ENCODE results near the gene SHC3.

- TF ChIP-seq CTCF (IDR thresholded peaks at IDR 0.05 in 2 of 3, conservative IDR thresholded peaks at IDR 0.05 in 1 of 3; ENCODE audit: borderline replicate concordance in 1 of 3, insufficient read depth in 1 of 3, low read depth in 2 of 3, low read length in 2 of 3) (no peak), CEBPB (IDR thresholded peaks at IDR 0.05; ENCODE audit: low read depth) (no peak), MAX (IDR thresholded peaks at IDR 0.05) (no peak), POLR2A (IDR thresholded peaks at IDR 0.05; ENCODE audit: borderline replicate concordance, extremely low read depth, insufficient read depth, insufficient read length) (no peak), EZH2phosphoT487 (IDR thresholded peaks at IDR 0.05; ENCODE audit: borderline replicate concordance) (no peak), SP1 (IDR thresholded peaks at IDR 0.05; ENCODE audit: low read depth) (no peak), ZNF274 (IDR thresholded peaks at IDR 0.05; ENCODE audit: low read depth, low read length) (no peak), EZH2 (IDR thresholded peaks at IDR 0.05) (no peak), TCF7L2 (IDR thresholded peaks at IDR 0.05; ENCODE audit: borderline replicate concordance, extremely low read depth, insufficient read depth, insufficient read length) (no peak), REST (IDR thresholded peaks at IDR 0.05; ENCODE audit: low read depth) (no peak), EGR1 (IDR thresholded peaks at IDR 0.05; ENCODE audit: low read depth) (no peak), RAD21 (IDR thresholded peaks at IDR 0.05; ENCODE audit: low read depth) (no peak), ZBTB33 (IDR thresholded peaks at IDR 0.05; ENCODE audit: extremely low read depth, insufficient replicate concordance, low read length) (no peak)
Observed at GRCh38 chr9:88973281-88974045, 205.2 kb downstream of the SHC3 start.

Measured in HCT116 (cell line).